Loucy (cell line): Measurements from ENCODE around the gene NAT14.
A peak's percentile ranks its signal among the peaks of the same experiment; 100 is the strongest.

ENCODE experiments used
- EZH2phosphoT487 ChIP-seq: fragments of 200-600 bp; IDR thresholded peaks from 2 replicates; pipeline ENCODE4 v1.6.1; 2018; ENCODE audit warnings: antibody characterized with exemption, mild to moderate bottlenecking, moderate library complexity, borderline replicate concordance
- TF ChIP-seq, protein P1 (sequence below): fragments of 200-600 bp; sonication (generic); conservative IDR thresholded peaks from 2 replicates; pipeline ENCODE4 v1.5.1; 2014; ENCODE audit warnings: mild to moderate bottlenecking, antibody characterized with exemption, low read length

- no peak for TF ChIP-seq EZH2phosphoT487
- TF ChIP-seq, protein P1, sequence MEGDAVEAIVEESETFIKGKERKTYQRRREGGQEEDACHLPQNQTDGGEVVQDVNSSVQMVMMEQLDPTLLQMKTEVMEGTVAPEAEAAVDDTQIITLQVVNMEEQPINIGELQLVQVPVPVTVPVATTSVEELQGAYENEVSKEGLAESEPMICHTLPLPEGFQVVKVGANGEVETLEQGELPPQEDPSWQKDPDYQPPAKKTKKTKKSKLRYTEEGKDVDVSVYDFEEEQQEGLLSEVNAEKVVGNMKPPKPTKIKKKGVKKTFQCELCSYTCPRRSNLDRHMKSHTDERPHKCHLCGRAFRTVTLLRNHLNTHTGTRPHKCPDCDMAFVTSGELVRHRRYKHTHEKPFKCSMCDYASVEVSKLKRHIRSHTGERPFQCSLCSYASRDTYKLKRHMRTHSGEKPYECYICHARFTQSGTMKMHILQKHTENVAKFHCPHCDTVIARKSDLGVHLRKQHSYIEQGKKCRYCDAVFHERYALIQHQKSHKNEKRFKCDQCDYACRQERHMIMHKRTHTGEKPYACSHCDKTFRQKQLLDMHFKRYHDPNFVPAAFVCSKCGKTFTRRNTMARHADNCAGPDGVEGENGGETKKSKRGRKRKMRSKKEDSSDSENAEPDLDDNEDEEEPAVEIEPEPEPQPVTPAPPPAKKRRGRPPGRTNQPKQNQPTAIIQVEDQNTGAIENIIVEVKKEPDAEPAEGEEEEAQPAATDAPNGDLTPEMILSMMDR: peak; percentile 98
Observed at GRCh38 chr19:55467236-55468053, 17.5 kb upstream of the NAT14 start.
